NCI-H128 (cell line): ENCODE data around the gene RNF41.
A peak's percentile ranks its signal among the peaks of the same experiment; 100 is the strongest.
"Not testable (repeated sequence)": the region's sequence is repeated elsewhere in the genome, so short reads cannot be mapped to it uniquely, and the experiment has no call there.

Experiments used
- DNase-seq: peaks from one replicate; lab custom pipeline; 2025; ENCODE audit not compliant: unreplicated experiment; lab: John Stamatoyannopoulos, UW

The RNF41 gene

GRCh38 chr12:56221757-56222530 lies at the start of gene RNF41:
TSS of gene RNF41 (minus strand) at chr12:56221922. CDS start at chr12:56214047, 7,875 bp downstream.
- peak; percentile 92 for DNase-seq

- DNase-seq: no peak
Observed at GRCh38 chr12:56271031-56271430, 49.3 kb upstream of the RNF41 start.

GRCh38 chr12:56267443-56268071 lies 45.8 kb upstream of the RNF41 start:
- no peak for DNase-seq

- DNase-seq: peak; percentile 83
Observed at GRCh38 chr12:56266693-56267442, 45.1 kb upstream of the RNF41 start, which contains the start of gene COQ10A. TSS of gene COQ10A (plus strand) at chr12:56266942. CDS start at chr12:56267119, 177 bp downstream.

- not testable (repeated sequence) for DNase-seq
Observed at GRCh38 chr12:56266068-56266692, 44.5 kb upstream of the RNF41 start.

GRCh38 chr12:56262955-56263354 lies 41.2 kb upstream of the RNF41 start:
- not testable (repeated sequence) for DNase-seq

- DNase-seq: no peak
Observed at GRCh38 chr12:56261503-56262232, 39.9 kb upstream of the RNF41 start.

GRCh38 chr12:56260921-56261320 lies 39.2 kb upstream of the RNF41 start:
- DNase-seq: no peak

GRCh38 chr12:56260380-56260779 lies 38.7 kb upstream of the RNF41 start:
- DNase-seq: no peak

GRCh38 chr12:56258820-56259183 lies 37.1 kb upstream of the RNF41 start:
- no peak for DNase-seq

- peak; percentile 38 for DNase-seq
Observed at GRCh38 chr12:56258068-56258819, 36.5 kb upstream of the RNF41 start, which contains the start of gene ANKRD52. TSS of gene ANKRD52 (minus strand) at chr12:56258384. CDS start at chr12:56258269, 115 bp downstream.

- peak; percentile 17 for DNase-seq
Observed at GRCh38 chr12:56257491-56258067, 35.9 kb upstream of the RNF41 start.

- DNase-seq: no peak
Observed at GRCh38 chr12:56257071-56257470, 35.3 kb upstream of the RNF41 start.

- no peak for DNase-seq
Observed at GRCh38 chr12:56256326-56256960, 34.7 kb upstream of the RNF41 start.

GRCh38 chr12:56255671-56256070 lies 33.9 kb upstream of the RNF41 start:
- DNase-seq: no peak

- DNase-seq: no peak
Observed at GRCh38 chr12:56253091-56253490, 31.4 kb upstream of the RNF41 start.

GRCh38 chr12:56252649-56253048 lies 30.9 kb upstream of the RNF41 start:
- DNase-seq: no peak

GRCh38 chr12:56248711-56249110 lies 27.0 kb upstream of the RNF41 start:
- no peak for DNase-seq

- DNase-seq: no peak
Observed at GRCh38 chr12:56247923-56248322, 26.2 kb upstream of the RNF41 start.
